ENCODE results near the gene USH2A.

DNA sequence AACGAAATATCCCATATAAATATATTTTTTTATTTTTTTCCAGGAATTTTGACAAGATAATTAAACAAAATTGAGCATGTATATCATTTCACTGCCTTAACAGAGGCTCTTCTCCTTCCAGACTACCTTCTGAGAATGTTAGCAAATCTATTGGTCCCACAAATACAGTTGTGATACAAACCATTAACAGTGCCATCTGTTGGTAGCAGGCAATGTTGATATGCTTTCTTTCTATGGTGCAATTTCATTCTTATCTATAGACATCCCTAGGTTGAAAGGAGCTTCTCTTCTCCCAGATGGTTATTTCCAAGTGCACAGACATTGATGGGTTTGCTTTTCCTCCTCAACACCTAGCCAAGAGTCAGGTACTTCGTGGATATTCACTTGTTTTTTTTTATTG lies 303.6 kb downstream of the USH2A start:
- TF ChIP-seq, protein P1, sequence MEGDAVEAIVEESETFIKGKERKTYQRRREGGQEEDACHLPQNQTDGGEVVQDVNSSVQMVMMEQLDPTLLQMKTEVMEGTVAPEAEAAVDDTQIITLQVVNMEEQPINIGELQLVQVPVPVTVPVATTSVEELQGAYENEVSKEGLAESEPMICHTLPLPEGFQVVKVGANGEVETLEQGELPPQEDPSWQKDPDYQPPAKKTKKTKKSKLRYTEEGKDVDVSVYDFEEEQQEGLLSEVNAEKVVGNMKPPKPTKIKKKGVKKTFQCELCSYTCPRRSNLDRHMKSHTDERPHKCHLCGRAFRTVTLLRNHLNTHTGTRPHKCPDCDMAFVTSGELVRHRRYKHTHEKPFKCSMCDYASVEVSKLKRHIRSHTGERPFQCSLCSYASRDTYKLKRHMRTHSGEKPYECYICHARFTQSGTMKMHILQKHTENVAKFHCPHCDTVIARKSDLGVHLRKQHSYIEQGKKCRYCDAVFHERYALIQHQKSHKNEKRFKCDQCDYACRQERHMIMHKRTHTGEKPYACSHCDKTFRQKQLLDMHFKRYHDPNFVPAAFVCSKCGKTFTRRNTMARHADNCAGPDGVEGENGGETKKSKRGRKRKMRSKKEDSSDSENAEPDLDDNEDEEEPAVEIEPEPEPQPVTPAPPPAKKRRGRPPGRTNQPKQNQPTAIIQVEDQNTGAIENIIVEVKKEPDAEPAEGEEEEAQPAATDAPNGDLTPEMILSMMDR (IDR thresholded peaks at IDR 0.05) = peak in 2 of 6 experiments; percentile 9 to 36
- no peak for TF ChIP-seq POLR2A (IDR thresholded peaks at IDR 0.05)

All from adrenal gland (tissue), 5 donors.